Gastrocnemius medialis (tissue), 4 donors: ENCODE results near the gene TGFB3.

Experiments
- POLR2A ChIP-seq, 2 donors: fragments of 450-650 bp; IDR thresholded peaks; one replicate each; pipeline ENCODE4 v1.6.1; 2017; ENCODE audit warnings: antibody characterized with exemption in 2 of 2, mild to moderate bottlenecking in 2 of 2, moderate library complexity in 2 of 2
- TF ChIP-seq, protein P1 (sequence below), 5 experiments: fragments of 450-650 bp in 3 of 5; fragments of 200-600 bp in 2 of 5; sonication (generic) in 2 of 5; IDR thresholded peaks in 4 of 5; conservative IDR thresholded peaks in 1 of 5; 1 replicate in 4 of 5; 2 replicates in 1 of 5; pipeline ENCODE4 v1.5.1; 2016 to 2019; ENCODE audit warnings: antibody characterized with exemption in 5 of 5, mild to moderate bottlenecking in 3 of 5, moderate library complexity in 3 of 5

GRCh38 chr14:76019676-76020075 is 37.9 kb upstream of the TGFB3 start:
- TF ChIP-seq, protein P1, sequence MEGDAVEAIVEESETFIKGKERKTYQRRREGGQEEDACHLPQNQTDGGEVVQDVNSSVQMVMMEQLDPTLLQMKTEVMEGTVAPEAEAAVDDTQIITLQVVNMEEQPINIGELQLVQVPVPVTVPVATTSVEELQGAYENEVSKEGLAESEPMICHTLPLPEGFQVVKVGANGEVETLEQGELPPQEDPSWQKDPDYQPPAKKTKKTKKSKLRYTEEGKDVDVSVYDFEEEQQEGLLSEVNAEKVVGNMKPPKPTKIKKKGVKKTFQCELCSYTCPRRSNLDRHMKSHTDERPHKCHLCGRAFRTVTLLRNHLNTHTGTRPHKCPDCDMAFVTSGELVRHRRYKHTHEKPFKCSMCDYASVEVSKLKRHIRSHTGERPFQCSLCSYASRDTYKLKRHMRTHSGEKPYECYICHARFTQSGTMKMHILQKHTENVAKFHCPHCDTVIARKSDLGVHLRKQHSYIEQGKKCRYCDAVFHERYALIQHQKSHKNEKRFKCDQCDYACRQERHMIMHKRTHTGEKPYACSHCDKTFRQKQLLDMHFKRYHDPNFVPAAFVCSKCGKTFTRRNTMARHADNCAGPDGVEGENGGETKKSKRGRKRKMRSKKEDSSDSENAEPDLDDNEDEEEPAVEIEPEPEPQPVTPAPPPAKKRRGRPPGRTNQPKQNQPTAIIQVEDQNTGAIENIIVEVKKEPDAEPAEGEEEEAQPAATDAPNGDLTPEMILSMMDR (IDR thresholded peaks at IDR 0.05 in 4 of 5, conservative IDR thresholded peaks at IDR 0.05 in 1 of 5) = no peak
- no peak for TF ChIP-seq POLR2A (IDR thresholded peaks at IDR 0.05)
